HG02678 (cell line): ENCODE results near the gene SLC12A5.

ENCODE experiments used
- ATAC-seq: cut with Tn5 transposase; IDR thresholded peaks from one replicate; pipeline ENCODE4 v1.9.1; 2021; ENCODE audit warnings: mild to moderate bottlenecking, moderate library complexity; ENCODE audit not compliant: unreplicated experiment

Gene SLC12A5

GRCh38 chr20:46051556-46052308, 22.7 kb downstream of the SLC12A5 start:
- ATAC-seq, result no peak

GRCh38 chr20:46053416-46053815, 24.4 kb downstream of the SLC12A5 start:
- no peak for ATAC-seq

- ATAC-seq, result no peak
Measured at GRCh38 chr20:46054606-46055005, 25.6 kb downstream of the SLC12A5 start.

- no peak for ATAC-seq
Measured at GRCh38 chr20:46055269-46055668, 26.3 kb downstream of the SLC12A5 start.

GRCh38 chr20:46056027-46056833, 27.2 kb downstream of the SLC12A5 start:
- ATAC-seq, result no peak

GRCh38 chr20:46056970-46057855, 28.2 kb downstream of the SLC12A5 start:
- no peak for ATAC-seq

GRCh38 chr20:46057856-46058598, 29.0 kb downstream of the SLC12A5 start:
- ATAC-seq, result no peak

- no peak for ATAC-seq
Measured at GRCh38 chr20:46058599-46059281, 29.7 kb downstream of the SLC12A5 start.

GRCh38 chr20:46060301-46060881, 31.4 kb downstream of the SLC12A5 start:
- ATAC-seq, result no peak

- ATAC-seq, result no peak
Measured at GRCh38 chr20:46060975-46061374, 32.0 kb downstream of the SLC12A5 start.

GRCh38 chr20:46062151-46062550, 33.1 kb downstream of the SLC12A5 start:
- no peak for ATAC-seq

- ATAC-seq, result no peak
Measured at GRCh38 chr20:46062621-46063020, 33.6 kb downstream of the SLC12A5 start.

GRCh38 chr20:46063151-46063550, 34.1 kb downstream of the SLC12A5 start:
- no peak for ATAC-seq

- no peak for ATAC-seq
Measured at GRCh38 chr20:46063652-46064054, 34.6 kb downstream of the SLC12A5 start.

GRCh38 chr20:46065006-46065405, 36.0 kb downstream of the SLC12A5 start:
- no peak for ATAC-seq

GRCh38 chr20:46065691-46066090, 36.7 kb downstream of the SLC12A5 start:
- ATAC-seq, result no peak

- ATAC-seq, result no peak
Measured at GRCh38 chr20:46070215-46070900, 41.3 kb downstream of the SLC12A5 start.

GRCh38 chr20:46071573-46071972, 42.6 kb downstream of the SLC12A5 start:
- no peak for ATAC-seq

- ATAC-seq, result no peak
Measured at GRCh38 chr20:46073024-46073423, 44.0 kb downstream of the SLC12A5 start.
